Vagina (tissue), 2 donors: ENCODE measurements around the gene DDX49.

ENCODE experiments used
- CTCF ChIP-seq, 3 experiments: fragments of 450-650 bp in 2 of 3; fragments of 200-600 bp in 1 of 3; sonication (generic) in 1 of 3; IDR thresholded peaks; one replicate each; pipeline ENCODE4 v1.5.1; 2017 to 2019; ENCODE audit warnings: antibody characterized with exemption in 3 of 3, mild to moderate bottlenecking in 2 of 3, moderate library complexity in 2 of 3
- POLR2A ChIP-seq, 2 donors: fragments of 450-650 bp; IDR thresholded peaks; one replicate each; pipeline ENCODE4 v1.6.1; 2017; ENCODE audit warnings: antibody characterized with exemption in 2 of 2, mild to moderate bottlenecking in 2 of 2, moderate library complexity in 2 of 2

GRCh38 chr19:18922228-18922985 is 2.9 kb downstream of the DDX49 start:
- TF ChIP-seq CTCF (IDR thresholded peaks at IDR 0.05) (no peak), POLR2A (IDR thresholded peaks at IDR 0.05) (no peak)
